Activated T-helper 2 cell treated with anti-CD3 and anti-CD28 coated beads, Interferon-gamma antibody, Interleukin-2, Interleukin-4, amounts not matched to agents 10 μg/mL and 5 μg/mL and 100 μg/mL, durations not matched to agents 14 hours and 24 hours and 36 hours (primary cell): Measurements from ENCODE around the gene CABLES1. TPM values are rescaled to one million over a fixed set of nuclear protein-coding genes. Genes with fewer than 3 reads are reported as not detected.

Source experiments
- DNase-seq: peaks from one replicate; pipeline ENCODE4 v3.0.0; 2021; ENCODE audit warnings: low spot score
- H3K27ac Mint-ChIP-seq: one replicate; pipeline ENCODE4 v1.8.0; 2021; ENCODE audit warnings: mixed read lengths
- H3K27me3 Mint-ChIP-seq: one replicate; pipeline ENCODE4 v1.8.0; 2021; ENCODE audit warnings: low read depth, mixed read lengths
- H3K36me3 Mint-ChIP-seq: one replicate; pipeline ENCODE4 v1.8.0; 2021; ENCODE audit warnings: low read depth, mixed read lengths
- H3K4me1 Mint-ChIP-seq: one replicate; pipeline ENCODE4 v1.8.0; 2021; ENCODE audit warnings: low read depth, mixed read lengths
- H3K4me3 Mint-ChIP-seq: one replicate; pipeline ENCODE4 v1.8.0; 2021; ENCODE audit warnings: low read depth, mild to moderate bottlenecking, moderate library complexity, mixed read lengths
- H3K9me3 Mint-ChIP-seq: one replicate; pipeline ENCODE4 v1.8.0; 2021; ENCODE audit warnings: mixed read lengths
- intact Hi-C: fragments of 100-400 bp; cut with micrococcal nuclease; formaldehyde crosslinking; loops from one replicate; pipeline ENCODE4 v1.15.1; 2023
- total RNA-seq: library from RNA; stranded (reverse); gene quantifications from 2 replicates; pipeline ENCODE4 v1.2.3, GENCODE V29; 2022

CABLES1 gene
- total RNA-seq, 1 donor from 2014 or later = 27.4 TPM

DNA sequence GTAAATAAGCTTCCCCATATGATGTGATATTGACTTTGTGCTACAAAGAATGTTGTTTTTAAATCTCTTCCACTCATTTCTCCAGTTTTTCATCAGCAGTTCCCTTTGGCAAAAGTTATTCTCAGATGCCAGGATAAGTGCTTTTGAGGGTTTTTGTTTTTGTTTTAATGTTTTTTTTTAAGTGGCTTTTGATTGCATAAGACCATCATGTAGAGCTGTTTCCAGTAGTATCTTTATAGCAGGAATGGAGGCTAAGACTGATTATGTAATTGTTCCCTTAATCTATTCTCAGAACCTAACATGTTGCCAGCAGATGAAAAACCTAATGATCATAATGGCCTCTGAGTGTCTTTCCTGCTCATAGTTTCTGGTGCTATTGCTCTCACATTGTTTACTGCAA, 77.9 kb downstream of the CABLES1 start:
- Mint-ChIP-seq H3K36me3 (peaks cover 42% of the 10 kb centered on the region), H3K27me3 (no peaks in the 10 kb centered on the region), H3K4me3 (no peak overlapping the region), H3K9me3 (peaks cover 7% of the 10 kb centered on the region), H3K4me1 (peaks cover 21% of the 10 kb centered on the region), H3K27ac (no peak overlapping the region)
- no peak for DNase-seq
- intact Hi-C loops = no loop called here

DNA sequence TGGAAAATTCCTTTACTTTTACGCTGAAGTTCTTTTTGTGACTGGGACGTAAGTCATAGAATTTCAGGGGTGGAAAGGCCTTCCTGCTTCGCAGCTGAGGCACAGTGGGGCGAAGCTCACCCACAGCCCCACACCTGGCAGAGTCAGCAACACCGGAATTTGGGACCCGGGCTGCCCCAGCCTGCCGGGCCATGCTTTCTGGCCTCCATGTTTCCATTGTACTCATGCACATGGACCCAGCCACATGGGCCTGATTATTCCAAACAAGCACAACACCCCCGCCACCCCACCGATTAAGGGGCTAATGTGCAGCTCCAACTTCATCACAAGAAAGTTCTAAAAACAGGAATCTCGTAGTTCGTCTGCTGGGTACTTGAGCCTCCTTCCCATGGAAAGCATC, 82.5 kb downstream of the CABLES1 start:
- peaks cover 2% of the 10 kb centered on the region for H3K4me1 Mint-ChIP-seq
- no peaks in the 10 kb centered on the region for H3K9me3 Mint-ChIP-seq
- intact Hi-C loops = no loop called here
- H3K27me3 Mint-ChIP-seq = no peaks in the 10 kb centered on the region
- H3K36me3 Mint-ChIP-seq = peaks cover 21% of the 10 kb centered on the region
- DNase-seq = no peak
- H3K27ac Mint-ChIP-seq = no peak overlapping the region
- H3K4me3 Mint-ChIP-seq = no peak overlapping the region

DNA sequence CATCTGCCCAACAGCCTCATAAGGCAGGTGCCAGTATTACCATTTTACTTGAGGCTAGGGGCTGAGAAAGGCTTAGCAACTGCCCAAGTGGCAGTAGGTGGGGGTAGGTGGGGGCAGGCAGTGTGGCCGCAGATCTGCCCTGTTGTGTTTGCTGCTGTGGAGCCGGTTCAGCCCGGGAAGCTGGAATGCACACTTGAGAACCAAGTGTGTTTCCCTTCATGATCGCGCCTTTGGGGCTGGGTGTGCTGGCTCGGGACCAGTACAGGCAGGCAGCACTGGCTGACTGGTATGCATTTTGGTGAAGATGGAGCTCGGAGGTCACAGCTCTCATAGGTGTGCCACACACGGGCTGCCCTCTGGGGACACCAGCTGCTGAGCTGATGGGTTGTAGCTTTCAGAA, 85.1 kb downstream of the CABLES1 start:
- Mint-ChIP-seq H3K4me1 (peaks cover 5% of the 10 kb centered on the region), H3K9me3 (no peaks in the 10 kb centered on the region), H3K36me3 (peaks cover 10% of the 10 kb centered on the region), H3K27me3 (no peaks in the 10 kb centered on the region), H3K4me3 (no peak overlapping the region), H3K27ac (no peak overlapping the region)
- intact Hi-C loops = no loop called here
- DNase-seq = no peak

DNA sequence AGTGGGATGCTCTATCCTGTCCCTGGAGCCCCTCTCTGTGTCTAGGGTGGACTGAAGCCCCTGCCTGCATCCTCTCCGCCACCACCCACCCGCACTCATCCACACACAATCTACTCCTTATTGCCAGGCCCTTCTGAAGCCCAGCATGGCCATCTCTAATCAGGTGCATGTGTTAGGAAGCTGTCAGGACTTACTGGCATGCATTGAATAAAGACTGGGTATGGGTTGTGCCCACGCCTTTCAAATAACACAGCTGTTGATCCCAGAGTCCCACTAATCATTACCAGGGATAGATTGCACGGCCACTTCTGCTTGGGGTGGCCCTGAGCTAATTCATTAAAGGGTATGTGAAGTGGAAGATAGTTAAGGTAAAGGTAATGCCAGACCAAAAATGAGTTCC, 88.4 kb downstream of the CABLES1 start:
- intact Hi-C loops = no loop called here
- DNase-seq = no peak
- Mint-ChIP-seq H3K9me3 (peaks cover 3% of the 10 kb centered on the region), H3K27me3 (no peaks in the 10 kb centered on the region), H3K4me3 (no peak overlapping the region), H3K27ac (no peak overlapping the region), H3K36me3 (peaks cover 30% of the 10 kb centered on the region), H3K4me1 (peaks cover 33% of the 10 kb centered on the region)

DNA sequence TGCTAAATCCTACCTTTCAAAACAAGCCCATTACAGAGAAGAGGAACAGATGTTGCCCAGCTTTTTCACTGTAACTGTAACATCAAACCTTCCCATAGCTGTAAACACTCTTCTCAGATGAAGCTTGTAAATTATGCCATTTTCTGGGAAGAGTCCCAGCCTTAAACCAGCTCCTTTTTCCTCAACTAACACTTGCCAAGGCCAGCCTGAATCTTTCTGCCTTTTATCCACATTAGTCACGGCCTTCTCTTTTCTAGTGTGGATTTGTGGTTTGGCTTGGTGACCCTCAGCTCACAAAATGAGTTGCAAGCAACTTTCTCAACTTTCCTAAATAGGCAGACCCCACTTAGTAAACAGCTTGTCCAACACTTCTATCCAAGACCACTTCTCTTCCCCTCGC, 90.2 kb downstream of the CABLES1 start:
- H3K4me3 Mint-ChIP-seq = no peak overlapping the region
- peaks cover 39% of the 10 kb centered on the region for H3K36me3 Mint-ChIP-seq
- H3K9me3 Mint-ChIP-seq = peaks cover 3% of the 10 kb centered on the region
- intact Hi-C loops = no loop called here
- H3K4me1 Mint-ChIP-seq = peaks cover 49% of the 10 kb centered on the region
- H3K27ac Mint-ChIP-seq = peak overlapping the region; percentile 67
- no peaks in the 10 kb centered on the region for H3K27me3 Mint-ChIP-seq
- DNase-seq = no peak

GRCh38 chr18:23226391-23226790, 91.1 kb downstream of the CABLES1 start:
- H3K36me3 Mint-ChIP-seq = peaks cover 45% of the 10 kb centered on the region
- no peak overlapping the region for H3K4me3 Mint-ChIP-seq
- H3K27me3 Mint-ChIP-seq = no peaks in the 10 kb centered on the region
- peaks cover 7% of the 10 kb centered on the region for H3K9me3 Mint-ChIP-seq
- no peak for DNase-seq
- intact Hi-C loops = no loop called here
- peaks cover 54% of the 10 kb centered on the region for H3K4me1 Mint-ChIP-seq
- peak overlapping the region; percentile 99 for H3K27ac Mint-ChIP-seq

GRCh38 chr18:23226930-23227725, 91.8 kb downstream of the CABLES1 start:
- intact Hi-C loops = no loop called here
- Mint-ChIP-seq H3K36me3 (peaks cover 52% of the 10 kb centered on the region), H3K4me3 (no peak overlapping the region), H3K4me1 (peaks cover 60% of the 10 kb centered on the region), H3K9me3 (peaks cover 14% of the 10 kb centered on the region), H3K27me3 (no peaks in the 10 kb centered on the region), H3K27ac (peak overlapping the region; percentile 99)
- no peak for DNase-seq

DNA sequence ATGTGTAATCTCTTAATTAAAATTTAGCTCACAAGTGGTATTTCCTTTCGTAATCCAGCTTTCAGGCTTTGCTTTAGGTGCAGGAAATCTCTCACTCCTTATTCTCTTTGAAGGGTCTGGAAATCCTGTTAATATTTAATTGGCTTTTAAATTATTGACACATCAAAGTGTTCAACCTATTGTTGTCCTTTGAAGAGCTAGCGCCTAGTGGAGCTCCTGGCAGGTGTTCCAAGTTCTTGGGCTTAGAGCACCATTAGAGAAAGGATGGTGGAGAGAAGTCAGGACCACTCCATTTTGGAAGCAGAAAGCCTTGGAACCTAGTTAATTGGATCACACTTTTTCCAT, 92.4 kb downstream of the CABLES1 start:
- intact Hi-C loops = no loop called here
- peaks cover 65% of the 10 kb centered on the region for H3K4me1 Mint-ChIP-seq

DNA sequence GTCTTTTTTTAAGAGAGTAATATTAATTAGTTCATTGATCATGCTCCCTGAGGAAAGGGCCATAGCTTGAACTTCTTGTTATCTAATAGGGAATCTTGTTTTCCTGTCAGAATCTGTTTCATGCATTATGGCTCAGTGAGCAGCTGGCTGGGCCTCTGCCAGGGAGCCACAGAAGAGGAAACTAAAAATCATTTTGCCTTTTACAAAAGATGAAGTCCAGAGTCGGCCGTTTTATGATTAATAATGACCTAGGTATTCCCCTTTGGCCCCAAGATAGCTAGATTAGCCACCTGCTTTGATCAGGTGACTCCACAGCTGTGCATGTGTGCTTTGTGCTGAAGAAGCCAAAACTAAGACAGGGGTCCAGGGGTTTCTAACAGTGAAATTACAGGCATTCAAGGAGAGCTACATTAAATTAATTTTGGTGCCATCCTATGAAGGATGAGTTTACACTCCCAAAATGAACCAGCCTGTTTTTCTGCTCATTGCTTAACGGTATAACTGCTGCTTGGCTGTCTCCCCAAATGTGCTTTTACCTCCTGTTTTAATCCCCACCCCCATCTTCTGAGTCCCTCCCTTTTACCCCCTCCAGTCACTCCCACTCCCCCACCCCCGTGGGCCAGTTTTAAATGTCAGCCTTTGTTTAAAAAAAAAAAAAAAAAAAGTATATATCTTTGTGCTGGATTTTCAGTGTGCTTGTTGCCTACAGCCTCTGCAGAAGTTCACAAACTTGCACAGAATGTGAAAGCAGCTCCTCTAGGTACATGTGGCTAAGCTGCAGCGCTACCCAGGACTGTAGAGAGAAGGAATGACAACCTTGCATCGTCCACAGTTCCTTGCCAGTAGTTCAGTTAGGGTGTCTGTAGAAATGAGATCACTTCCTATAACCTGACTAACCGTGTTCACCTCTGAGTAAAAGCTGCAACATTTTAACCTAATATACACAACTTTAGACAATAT, 93.1 kb downstream of the CABLES1 start:
- Mint-ChIP-seq H3K9me3 (peaks cover 24% of the 10 kb centered on the region), H3K4me1 (peaks cover 71% of the 10 kb centered on the region), H3K27ac (peak overlapping the region; percentile 99), H3K27me3 (no peaks in the 10 kb centered on the region), H3K36me3 (peaks cover 64% of the 10 kb centered on the region), H3K4me3 (peak overlapping the region; percentile 58)
- peak; percentile 43 for DNase-seq
- intact Hi-C loops = no loop called here

More for the DNA sequence above, 92.4 kb downstream of the CABLES1 start:
- H3K27ac Mint-ChIP-seq = peak overlapping the region; percentile 99
- H3K4me3 Mint-ChIP-seq = no peak overlapping the region
- H3K36me3 Mint-ChIP-seq = peaks cover 57% of the 10 kb centered on the region
- peaks cover 18% of the 10 kb centered on the region for H3K9me3 Mint-ChIP-seq
- H3K27me3 Mint-ChIP-seq = no peaks in the 10 kb centered on the region
- no peak for DNase-seq

DNA sequence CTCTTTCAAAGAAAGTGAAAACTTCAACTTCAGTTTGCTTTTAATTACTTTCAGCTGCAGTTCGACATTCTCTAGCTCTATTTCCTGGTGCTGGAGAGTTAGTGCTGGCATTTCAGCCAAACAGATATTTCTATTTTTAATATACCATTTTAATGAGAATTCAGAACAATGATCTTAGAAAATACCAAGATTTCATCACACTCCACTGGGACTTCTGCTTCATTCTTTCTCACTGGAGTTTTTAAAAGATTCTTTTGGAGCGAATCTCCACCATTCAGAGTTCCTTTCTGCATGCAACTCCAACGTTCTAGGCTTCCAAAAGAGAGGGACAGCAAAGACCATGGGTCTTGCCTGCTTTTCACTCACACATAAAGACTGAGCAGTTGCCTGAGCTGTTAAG, 94.2 kb downstream of the CABLES1 start:
- H3K27me3 Mint-ChIP-seq = no peaks in the 10 kb centered on the region
- peaks cover 24% of the 10 kb centered on the region for H3K9me3 Mint-ChIP-seq
- H3K27ac Mint-ChIP-seq = peak overlapping the region; percentile 98
- H3K36me3 Mint-ChIP-seq = peaks cover 72% of the 10 kb centered on the region
- peaks cover 74% of the 10 kb centered on the region for H3K4me1 Mint-ChIP-seq
- H3K4me3 Mint-ChIP-seq = no peak overlapping the region
- DNase-seq = no peak
- intact Hi-C loops = no loop called here

DNA sequence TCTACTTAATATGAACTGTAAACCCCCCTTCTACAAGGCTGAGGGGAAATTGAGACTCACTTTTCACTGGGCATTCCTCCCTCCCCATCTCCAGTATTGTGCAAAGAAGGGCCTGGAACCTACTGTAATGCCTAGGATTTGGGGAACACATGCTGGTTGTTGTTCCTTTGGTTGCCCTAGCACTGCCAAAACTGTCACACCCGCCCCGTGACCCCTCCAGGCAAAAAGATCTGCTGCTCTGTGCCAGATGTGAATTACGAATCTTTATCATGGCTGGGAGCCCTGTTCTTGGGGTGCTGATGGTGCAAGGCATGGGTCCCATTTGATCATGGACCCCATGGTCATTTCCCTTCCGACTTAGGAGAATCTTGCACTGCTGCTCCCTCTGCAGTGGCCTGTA, 95.4 kb downstream of the CABLES1 start:
- Mint-ChIP-seq H3K36me3 (peaks cover 70% of the 10 kb centered on the region), H3K27me3 (no peaks in the 10 kb centered on the region), H3K4me1 (peaks cover 73% of the 10 kb centered on the region), H3K4me3 (no peak overlapping the region), H3K27ac (peak overlapping the region; percentile 98), H3K9me3 (peaks cover 24% of the 10 kb centered on the region)
- no peak for DNase-seq
- intact Hi-C loops = loop anchor here (1.0 to 10.0 kb wide), 6 partner anchors 21 to 296 kb away; partner anchors contain the start of gene RBBP8

GRCh38 chr18:23231340-23232021, 96.2 kb downstream of the CABLES1 start:
- Mint-ChIP-seq H3K9me3 (peaks cover 24% of the 10 kb centered on the region), H3K4me3 (peak overlapping the region; percentile 69), H3K27me3 (no peaks in the 10 kb centered on the region), H3K27ac (peak overlapping the region; percentile 98), H3K36me3 (peaks cover 71% of the 10 kb centered on the region), H3K4me1 (peaks cover 70% of the 10 kb centered on the region)
- DNase-seq = peak; percentile 83
- intact Hi-C loops = loop anchor here (1.0 to 10.0 kb wide), 6 partner anchors 22 to 297 kb away; partner anchors contain the start of gene RBBP8
